NCI-H128 (cell line): ENCODE data around the gene SLC38A1.
"Not testable (repeated sequence)": the region's sequence is repeated elsewhere in the genome, so short reads cannot be mapped to it uniquely, and the experiment has no call there.

Source experiments
- DNase-seq: peaks from one replicate; lab custom pipeline; 2025; ENCODE audit not compliant: unreplicated experiment; lab: John Stamatoyannopoulos, UW

SLC38A1 gene

GRCh38 chr12:46209170-46209569, 59.7 kb downstream of the SLC38A1 start:
- DNase-seq = no peak

GRCh38 chr12:46208370-46208769, 60.5 kb downstream of the SLC38A1 start:
- no peak for DNase-seq

GRCh38 chr12:46207644-46208043, 61.2 kb downstream of the SLC38A1 start:
- no peak for DNase-seq

GRCh38 chr12:46206471-46206870, 62.4 kb downstream of the SLC38A1 start:
- DNase-seq = no peak

- DNase-seq = no peak
Observed at GRCh38 chr12:46205294-46205693, 63.5 kb downstream of the SLC38A1 start.

GRCh38 chr12:46201284-46201789, 67.5 kb downstream of the SLC38A1 start:
- DNase-seq = no peak

GRCh38 chr12:46200551-46200950, 68.3 kb downstream of the SLC38A1 start:
- no peak for DNase-seq

- DNase-seq = no peak
Observed at GRCh38 chr12:46198913-46199312, 69.9 kb downstream of the SLC38A1 start.

GRCh38 chr12:46197883-46198282, 71.0 kb downstream of the SLC38A1 start:
- no peak for DNase-seq

- not testable (repeated sequence) for DNase-seq
Observed at GRCh38 chr12:46190533-46190932, 78.3 kb downstream of the SLC38A1 start.

GRCh38 chr12:46188170-46188569, 80.7 kb downstream of the SLC38A1 start:
- DNase-seq = no peak

- no peak for DNase-seq
Observed at GRCh38 chr12:46187023-46187422, 81.8 kb downstream of the SLC38A1 start.

- DNase-seq = no peak
Observed at GRCh38 chr12:46186088-46186487, 82.8 kb downstream of the SLC38A1 start.

GRCh38 chr12:46185686-46186085, 83.2 kb downstream of the SLC38A1 start:
- no peak for DNase-seq

- no peak for DNase-seq
Observed at GRCh38 chr12:46184798-46185595, 83.8 kb downstream of the SLC38A1 start.

GRCh38 chr12:46183112-46183511, 85.7 kb downstream of the SLC38A1 start:
- DNase-seq = no peak

- no peak for DNase-seq
Observed at GRCh38 chr12:46181465-46181864, 87.4 kb downstream of the SLC38A1 start.

- no peak for DNase-seq
Observed at GRCh38 chr12:46179693-46180452, 89.0 kb downstream of the SLC38A1 start.

GRCh38 chr12:46177837-46178608, 90.8 kb downstream of the SLC38A1 start:
- no peak for DNase-seq

- DNase-seq = no peak
Observed at GRCh38 chr12:46177025-46177424, 91.8 kb downstream of the SLC38A1 start.

- no peak for DNase-seq
Observed at GRCh38 chr12:46174919-46175318, 93.9 kb downstream of the SLC38A1 start.
